GM23248 (cell line): ENCODE results near the gene NT5M. TPM values are rescaled to one million over a fixed set of nuclear protein-coding genes. Genes with fewer than 3 reads are reported as not detected.

Experiments
- DNase-seq: peaks from one replicate; pipeline ENCODE4 v3.0.0-alpha.2; 2015
- H2AFZ ChIP-seq: fragments of 200-600 bp; sonication (generic); 2 replicates; pipeline ENCODE4 v1.6.1; 2016; ENCODE audit warnings: antibody characterized with exemption
- H3F3A ChIP-seq: fragments of 200-600 bp; sonication (generic); 2 replicates; pipeline ENCODE4 v1.6.1; 2016; ENCODE audit warnings: mild to moderate bottlenecking, antibody characterized with exemption, mixed run types; ENCODE audit not compliant: insufficient read depth
- H3K27ac ChIP-seq: fragments of 200-600 bp; sonication (generic); 2 replicates; pipeline ENCODE4 v1.5.1; 2016; ENCODE audit warnings: mild to moderate bottlenecking
- H3K27me3 ChIP-seq: fragments of 200-600 bp; sonication (generic); replicated peaks from 2 replicates; pipeline ENCODE4 v1.6.1; 2016; ENCODE audit warnings: mild to moderate bottlenecking; ENCODE audit not compliant: insufficient read depth
- H3K36me3 ChIP-seq: fragments of 200-600 bp; sonication (generic); 2 replicates; pipeline ENCODE4 v1.6.1; 2016; ENCODE audit warnings: low read depth, mild to moderate bottlenecking
- H3K4me1 ChIP-seq: fragments of 200-600 bp; sonication (generic); 2 replicates; pipeline ENCODE4 v1.6.1; 2016; ENCODE audit warnings: mild to moderate bottlenecking; ENCODE audit not compliant: insufficient read depth
- H3K4me2 ChIP-seq: fragments of 200-600 bp; sonication (generic); one replicate; pipeline ENCODE4 v1.6.1; 2016; ENCODE audit warnings: mild to moderate bottlenecking; ENCODE audit not compliant: unreplicated experiment
- H3K4me3 ChIP-seq: fragments of 200-600 bp; sonication (generic); 2 replicates; pipeline ENCODE4 v1.5.1; 2016; ENCODE audit warnings: mild to moderate bottlenecking
- H3K79me2 ChIP-seq: fragments of 200-600 bp; sonication (generic); 2 replicates; pipeline ENCODE4 v1.6.1; 2016; ENCODE audit warnings: mild to moderate bottlenecking; ENCODE audit not compliant: insufficient read depth
- H3K9ac ChIP-seq: fragments of 200-600 bp; sonication (generic); 2 replicates; pipeline ENCODE4 v1.6.1; 2016; ENCODE audit warnings: mild to moderate bottlenecking
- H3K9me2 ChIP-seq: fragments of 200-600 bp; sonication (generic); 2 replicates; pipeline ENCODE4 v1.6.1; 2016; ENCODE audit warnings: mixed run types, mild to moderate bottlenecking, moderate library complexity; ENCODE audit not compliant: insufficient read depth
- H3K9me3 ChIP-seq: fragments of 200-600 bp; sonication (generic); one replicate; pipeline ENCODE4 v1.6.1; 2017; ENCODE audit warnings: low read depth
- H4K20me1 ChIP-seq: fragments of 200-600 bp; sonication (generic); 2 replicates; pipeline ENCODE4 v1.6.0; 2016; ENCODE audit not compliant: insufficient read depth
- EZH2 ChIP-seq: fragments of 200-600 bp; sonication (generic); IDR thresholded peaks from 2 replicates; pipeline ENCODE4 v1.6.1; 2018; ENCODE audit warnings: antibody characterized with exemption, mild to moderate bottlenecking; ENCODE audit not compliant: insufficient read depth, poor library complexity, severe bottlenecking
- EZH2phosphoT487 ChIP-seq: fragments of 200-600 bp; sonication (generic); IDR thresholded peaks from 2 replicates; pipeline ENCODE4 v1.6.1; 2018; ENCODE audit warnings: antibody characterized with exemption, moderate library complexity, mild to moderate bottlenecking, low read depth; ENCODE audit not compliant: insufficient read depth
- WGBS, 2 experiments: methylation state at CpG; one replicate each; pipeline ENCODE4 v1.1.6; 2015 to 2017; ENCODE audit warnings: low lambda C conversion rate in 2 of 2, low coverage in 1 of 2; ENCODE audit errors: missing lambda C conversion rate in 2 of 2; 5-methylcytosine and 5-hydroxymethylcytosine counted together
- in situ Hi-C: fragments of 300-500 bp; cut with MboI; formaldehyde crosslinking; loops from 2 replicates; pipeline ENCODE4 v1.15.0; 2020
- polyA plus RNA-seq: library from polyadenylated mRNA; unstranded; fragments of >200 nt; fragmentation: Nextera tagmentation; extraction: Ambion mirVana; gene quantifications from 2 replicates; pipeline ENCODE4 v1.2.1, GENCODE V29; 2016
- total RNA-seq: library from RNA; depleted of rRNA; stranded (reverse); fragments of >200 nt; shearing (Covaris generic); gene quantifications from 2 replicates; pipeline ENCODE4 v1.2.3, GENCODE V29; 2014

NT5M gene
- total and polyA plus RNA-seq, 2 experiments from 2014 or later = 3.3 to 5.1 TPM

DNA sequence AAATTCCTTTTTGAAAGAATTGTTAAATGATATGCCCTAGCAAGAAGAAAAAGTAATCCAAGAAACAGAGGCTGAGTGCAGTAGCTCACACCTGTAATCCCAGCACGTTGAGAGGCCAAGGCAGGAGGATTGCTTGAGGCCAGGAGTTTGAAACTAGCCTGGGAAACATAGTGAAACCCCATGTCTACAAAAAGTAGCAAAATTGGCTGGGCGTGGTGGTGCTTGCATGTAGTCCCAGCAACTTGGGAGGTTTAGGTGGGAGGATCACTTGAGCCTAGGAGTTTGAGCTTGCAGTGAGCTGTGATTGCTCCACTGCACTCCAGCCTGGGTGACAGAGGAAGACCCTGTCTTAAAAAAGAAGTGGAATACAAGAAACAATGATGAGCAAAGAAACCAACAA, 56.1 kb downstream of the NT5M start:
- 64 to 70% methylated on average over 2 of the region's 2 CpGs for WGBS, 2 experiments
- Histone ChIP-seq H3K27me3 (no peaks in the 10 kb centered on the region), H3K4me3 (no peak overlapping the region), H2AFZ (no peak overlapping the region), H3K9ac (no peak overlapping the region), H3K9me3 (no peaks in the 10 kb centered on the region), H3K4me1 (no peaks in the 10 kb centered on the region), H3K27ac (no peak overlapping the region), H3K79me2 (no peaks in the 10 kb centered on the region), H3K36me3 (no peaks in the 10 kb centered on the region), H4K20me1 (no peaks in the 10 kb centered on the region), H3K9me2 (no peaks in the 10 kb centered on the region), H3K4me2 (no peak overlapping the region), H3F3A (no peaks in the 10 kb centered on the region)
- in situ Hi-C loops = loop anchor here (10.0 kb wide), 2 partner anchors 136 to 286 kb away; partner anchors contain the start of gene RASD1
- TF ChIP-seq EZH2 (no peak), EZH2phosphoT487 (no peak)
- no peak for DNase-seq

DNA sequence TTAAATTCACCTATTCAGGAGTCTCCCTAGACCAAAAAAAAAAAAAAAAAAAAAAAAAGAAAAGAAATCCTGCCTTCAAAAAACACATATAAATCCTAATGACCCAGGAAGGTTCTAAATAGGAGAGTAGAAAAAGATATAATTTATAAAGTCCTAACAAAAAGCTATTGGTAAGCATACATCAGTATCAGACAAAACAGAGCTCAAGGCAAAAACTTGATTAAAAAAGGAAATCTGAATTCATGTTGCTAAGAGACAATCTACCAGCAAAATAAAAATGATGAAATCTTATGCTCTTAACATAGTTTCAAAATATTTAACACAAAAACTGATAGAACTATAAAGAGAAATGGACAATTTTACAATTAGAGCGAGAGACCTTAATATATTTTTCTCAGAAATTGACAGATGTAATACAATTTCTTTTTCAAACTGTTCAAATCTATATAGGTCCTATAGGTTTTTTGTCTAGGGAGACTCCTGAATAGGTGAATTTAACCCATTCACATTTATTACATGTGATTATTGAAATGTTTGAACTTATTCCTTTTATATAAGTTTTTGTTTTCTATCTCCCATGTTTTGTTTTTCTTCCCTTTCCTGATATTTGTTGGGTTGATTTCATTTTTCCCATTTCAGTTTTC, 57.0 kb downstream of the NT5M start:
- H3K9me2 ChIP-seq = no peaks in the 10 kb centered on the region
- no peaks in the 10 kb centered on the region for H3F3A ChIP-seq
- no peaks in the 10 kb centered on the region for H4K20me1 ChIP-seq
- no peaks in the 10 kb centered on the region for H3K27me3 ChIP-seq
- H3K9me3 ChIP-seq = no peaks in the 10 kb centered on the region
- H2AFZ ChIP-seq = no peak overlapping the region
- WGBS, 2 experiments = 83 to 90% methylated on average over 1 of the region's 1 CpG
- DNase-seq = no peak
- H3K4me3 ChIP-seq = no peak overlapping the region
- in situ Hi-C loops = no loop called here
- no peak for TF ChIP-seq EZH2
- no peak for TF ChIP-seq EZH2phosphoT487
- H3K79me2 ChIP-seq = no peaks in the 10 kb centered on the region
- no peak overlapping the region for H3K4me2 ChIP-seq
- H3K36me3 ChIP-seq = no peaks in the 10 kb centered on the region
- no peak overlapping the region for H3K27ac ChIP-seq
- no peaks in the 10 kb centered on the region for H3K4me1 ChIP-seq
- no peak overlapping the region for H3K9ac ChIP-seq

- no peak for DNase-seq
- Histone ChIP-seq H3K4me2 (no peak overlapping the region), H3K9me2 (no peaks in the 10 kb centered on the region), H3K27ac (no peak overlapping the region), H4K20me1 (no peaks in the 10 kb centered on the region), H3K27me3 (no peaks in the 10 kb centered on the region), H3K9me3 (no peaks in the 10 kb centered on the region), H3K36me3 (no peaks in the 10 kb centered on the region), H3K4me3 (no peak overlapping the region), H3F3A (no peaks in the 10 kb centered on the region), H2AFZ (no peak overlapping the region), H3K79me2 (no peaks in the 10 kb centered on the region), H3K9ac (no peak overlapping the region), H3K4me1 (no peaks in the 10 kb centered on the region)
- 12 to 28% methylated on average over 3 to 5 of the region's 5 CpGs for WGBS, 2 experiments
- in situ Hi-C loops = no loop called here
- TF ChIP-seq EZH2phosphoT487 (no peak), EZH2 (no peak)
These were observed 58.3 kb downstream of the NT5M start for GRCh38 chr17:17361543-17361866.

DNA sequence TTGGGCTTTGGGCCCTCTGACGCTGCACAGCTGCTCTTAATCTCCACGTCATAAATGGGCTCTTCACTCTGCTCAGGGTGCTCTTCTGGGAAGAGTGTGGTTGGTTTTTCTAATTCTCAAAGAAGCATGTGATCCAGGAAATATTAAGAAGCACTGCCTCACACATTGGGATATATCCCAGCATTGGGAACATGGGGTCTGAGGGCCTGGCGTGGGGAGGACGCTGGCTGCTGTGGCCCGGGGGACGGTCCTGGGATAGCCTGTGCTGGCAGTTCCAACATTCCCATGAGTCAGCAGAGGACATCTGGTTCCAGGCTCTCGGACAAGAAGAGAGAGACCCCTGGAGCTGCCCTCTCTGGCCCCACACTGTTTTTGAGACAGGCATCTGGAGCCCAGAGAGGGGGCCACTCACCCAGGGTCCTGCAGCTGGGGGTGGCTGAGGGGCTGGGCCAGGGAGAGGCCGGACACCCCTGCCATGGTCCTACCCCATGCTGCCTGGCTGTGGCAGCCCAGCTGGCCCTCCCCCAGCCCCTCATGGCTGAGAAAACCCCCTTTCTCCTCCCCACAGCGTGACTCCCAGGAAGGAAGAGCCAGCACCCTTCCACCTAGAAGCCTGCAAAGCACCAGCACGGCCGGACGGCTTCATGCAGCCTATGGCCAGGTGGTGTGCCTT, 58.8 kb downstream of the NT5M start:
- peak; percentile 61 for DNase-seq
- H4K20me1 ChIP-seq = no peaks in the 10 kb centered on the region
- no peak for TF ChIP-seq EZH2
- TF ChIP-seq EZH2phosphoT487 = no peak
- no peak overlapping the region for H3K4me2 ChIP-seq
- H3F3A ChIP-seq = no peaks in the 10 kb centered on the region
- H3K79me2 ChIP-seq = no peaks in the 10 kb centered on the region
- no peak overlapping the region for H3K4me3 ChIP-seq
- H2AFZ ChIP-seq = no peak overlapping the region
- H3K4me1 ChIP-seq = no peaks in the 10 kb centered on the region
- in situ Hi-C loops = no loop called here
- no peaks in the 10 kb centered on the region for H3K9me3 ChIP-seq
- H3K27me3 ChIP-seq = no peaks in the 10 kb centered on the region
- no peaks in the 10 kb centered on the region for H3K36me3 ChIP-seq
- WGBS, 2 experiments = 22 to 34% methylated on average over 11 of the region's 12 CpGs
- H3K9ac ChIP-seq = no peak overlapping the region
- H3K27ac ChIP-seq = no peak overlapping the region
- H3K9me2 ChIP-seq = no peaks in the 10 kb centered on the region

DNA sequence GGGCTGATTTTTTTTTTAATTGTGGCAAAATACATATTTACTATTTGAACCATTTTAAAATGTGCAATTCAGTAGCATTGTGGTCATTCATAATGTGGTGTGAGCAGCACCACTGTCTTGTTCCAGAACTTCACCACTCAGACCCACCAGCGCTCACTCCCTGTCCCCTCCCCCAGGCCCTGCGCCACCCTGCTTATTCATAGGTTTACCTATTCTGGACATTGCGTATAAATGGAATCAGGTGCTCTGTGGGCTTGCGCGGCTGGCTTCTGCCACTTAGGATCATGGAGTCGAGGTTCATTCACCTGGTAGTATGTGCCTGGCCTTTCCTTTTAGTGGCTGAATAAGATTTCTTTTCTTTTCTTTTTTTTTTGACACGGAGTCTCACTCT, 59.4 kb downstream of the NT5M start:
- Histone ChIP-seq H3K4me2 (no peak overlapping the region), H3K4me3 (no peak overlapping the region), H3K9me3 (no peaks in the 10 kb centered on the region), H3K79me2 (no peaks in the 10 kb centered on the region), H3K4me1 (no peaks in the 10 kb centered on the region), H4K20me1 (no peaks in the 10 kb centered on the region), H3K27ac (no peak overlapping the region), H3K9me2 (no peaks in the 10 kb centered on the region), H3F3A (no peaks in the 10 kb centered on the region), H3K36me3 (no peaks in the 10 kb centered on the region), H3K9ac (no peak overlapping the region), H2AFZ (no peak overlapping the region), H3K27me3 (no peaks in the 10 kb centered on the region)
- in situ Hi-C loops = no loop called here
- no peak for DNase-seq
- 97% methylated on average over 6 to 7 of the region's 7 CpGs for WGBS, 2 experiments
- TF ChIP-seq EZH2phosphoT487 = no peak
- TF ChIP-seq EZH2 = no peak
